Activated T-helper 1 cell treated with Interleukin-2 at 50 U/mL for 16 hours (primary cell): ENCODE data around the gene TMEM214.
A peak's percentile ranks its signal among the peaks of the same experiment; 100 is the strongest.

Experiments
- DNase-seq: peaks from one replicate; pipeline ENCODE4 v3.0.0-alpha.2; 2020; ENCODE audit warnings: low read depth

TMEM214 gene

DNA sequence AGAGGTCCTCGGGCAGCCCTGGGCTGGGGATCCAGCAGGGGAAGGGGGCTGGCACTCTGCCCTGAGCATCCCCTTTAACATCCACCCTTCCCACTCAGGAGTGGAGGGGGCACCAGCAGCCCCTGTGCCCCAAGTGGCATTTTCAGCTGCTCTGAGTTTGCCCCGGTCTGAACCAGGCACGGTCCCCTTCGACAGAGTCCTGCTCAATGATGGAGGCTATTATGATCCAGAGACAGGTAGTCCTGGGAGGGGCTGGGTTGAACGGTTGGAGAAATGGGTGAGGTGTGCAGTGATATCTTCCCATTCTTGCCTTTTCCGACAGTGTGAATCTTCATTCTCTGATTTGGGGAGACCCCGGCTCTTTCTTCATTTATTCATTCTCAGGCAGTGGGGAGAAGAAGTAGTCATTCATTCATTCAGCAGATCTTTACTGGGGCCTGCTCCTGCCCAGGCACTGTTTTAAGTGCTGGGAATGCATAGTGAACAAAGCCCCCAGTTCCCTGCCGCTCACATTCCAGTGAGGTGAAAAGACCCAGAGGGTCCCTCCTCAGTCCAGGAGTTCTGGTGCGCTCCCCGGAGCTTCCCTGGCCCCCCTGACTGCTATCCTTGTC lies 52.4 kb downstream of the TMEM214 start:
- DNase-seq, result no peak

DNA sequence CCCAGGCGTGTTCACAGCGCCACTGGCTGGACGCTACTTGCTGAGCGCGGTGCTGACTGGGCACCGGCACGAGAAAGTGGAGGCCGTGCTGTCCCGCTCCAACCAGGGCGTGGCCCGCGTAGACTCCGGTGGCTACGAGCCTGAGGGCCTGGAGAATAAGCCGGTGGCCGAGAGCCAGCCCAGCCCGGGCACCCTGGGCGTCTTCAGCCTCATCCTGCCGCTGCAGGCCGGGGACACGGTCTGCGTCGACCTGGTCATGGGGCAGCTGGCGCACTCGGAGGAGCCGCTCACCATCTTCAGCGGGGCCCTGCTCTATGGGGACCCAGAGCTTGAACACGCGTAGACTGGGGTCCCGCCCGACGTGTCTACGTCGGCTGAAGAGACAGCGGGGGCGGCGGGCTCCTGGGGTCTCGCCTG lies 52.9 kb downstream of the TMEM214 start:
- DNase-seq, result no peak

- DNase-seq, result peak; percentile 99
These were observed 53.4 kb downstream of the TMEM214 start for GRCh38 chr2:27086090-27086723.

GRCh38 chr2:27086724-27087593 lies 54.2 kb downstream of the TMEM214 start, which contains the start of gene KHK:
Gene KHK (plus strand): TSS chr2:27086772. CDS start chr2:27087260, 488 bp downstream.
- no peak for DNase-seq

- no peak for DNase-seq
These were observed 55.2 kb downstream of the TMEM214 start for GRCh38 chr2:27087823-27088410.

- no peak for DNase-seq
These were observed 55.9 kb downstream of the TMEM214 start for GRCh38 chr2:27088634-27089033.

GRCh38 chr2:27089111-27089954 lies 56.6 kb downstream of the TMEM214 start:
- no peak for DNase-seq
